NOMO-1 treated with dmso at 0.1 percent for 144 hours (cell line): ENCODE measurements around the gene MRPS10.
"Not testable (repeated sequence)": the region's sequence is repeated elsewhere in the genome, so short reads cannot be mapped to it uniquely, and the experiment has no call there.

Source experiments
- DNase-seq: peaks from one replicate; lab custom pipeline; 2025; ENCODE audit not compliant: unreplicated experiment; lab: John Stamatoyannopoulos, UW

Gene MRPS10

DNA sequence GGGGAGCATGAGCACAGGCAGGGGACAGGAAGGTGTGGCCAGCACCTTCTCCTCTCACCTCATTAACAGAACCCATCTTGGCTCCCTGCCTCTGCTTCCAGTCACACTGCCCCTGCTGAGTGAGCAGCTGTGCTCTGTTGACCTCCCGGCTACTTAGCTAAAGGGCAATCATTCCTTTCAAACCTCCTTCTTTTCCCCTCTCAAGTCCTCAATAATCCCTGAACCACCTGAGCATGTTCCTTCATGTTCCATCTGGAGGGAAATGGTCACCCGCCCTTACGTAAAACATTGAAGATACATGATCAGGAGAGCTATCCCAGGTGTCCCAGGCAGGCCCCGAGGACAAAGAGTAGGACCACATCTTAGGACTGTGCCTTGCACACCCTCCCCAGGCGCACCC lies 21.7 kb upstream of the MRPS10 start:
- no peak for DNase-seq

DNA sequence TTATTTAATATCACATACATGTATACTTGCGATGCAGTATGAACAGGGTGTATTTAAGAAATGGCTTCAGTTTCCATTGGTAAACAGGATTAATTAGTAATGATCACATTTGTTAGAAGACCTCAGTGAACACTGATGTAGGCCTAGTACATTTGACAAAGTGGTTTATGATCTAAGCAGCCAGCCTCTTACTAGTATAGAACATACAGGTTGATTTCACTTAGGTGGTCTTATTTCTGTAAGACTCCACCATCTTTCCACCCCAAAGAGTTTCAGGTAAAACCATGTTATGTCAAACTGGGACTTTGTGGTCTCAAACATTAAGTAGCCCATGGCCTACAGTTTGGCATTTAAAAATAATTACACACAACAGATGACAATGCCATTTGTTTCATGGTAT lies 20.2 kb upstream of the MRPS10 start:
- no peak for DNase-seq

DNA sequence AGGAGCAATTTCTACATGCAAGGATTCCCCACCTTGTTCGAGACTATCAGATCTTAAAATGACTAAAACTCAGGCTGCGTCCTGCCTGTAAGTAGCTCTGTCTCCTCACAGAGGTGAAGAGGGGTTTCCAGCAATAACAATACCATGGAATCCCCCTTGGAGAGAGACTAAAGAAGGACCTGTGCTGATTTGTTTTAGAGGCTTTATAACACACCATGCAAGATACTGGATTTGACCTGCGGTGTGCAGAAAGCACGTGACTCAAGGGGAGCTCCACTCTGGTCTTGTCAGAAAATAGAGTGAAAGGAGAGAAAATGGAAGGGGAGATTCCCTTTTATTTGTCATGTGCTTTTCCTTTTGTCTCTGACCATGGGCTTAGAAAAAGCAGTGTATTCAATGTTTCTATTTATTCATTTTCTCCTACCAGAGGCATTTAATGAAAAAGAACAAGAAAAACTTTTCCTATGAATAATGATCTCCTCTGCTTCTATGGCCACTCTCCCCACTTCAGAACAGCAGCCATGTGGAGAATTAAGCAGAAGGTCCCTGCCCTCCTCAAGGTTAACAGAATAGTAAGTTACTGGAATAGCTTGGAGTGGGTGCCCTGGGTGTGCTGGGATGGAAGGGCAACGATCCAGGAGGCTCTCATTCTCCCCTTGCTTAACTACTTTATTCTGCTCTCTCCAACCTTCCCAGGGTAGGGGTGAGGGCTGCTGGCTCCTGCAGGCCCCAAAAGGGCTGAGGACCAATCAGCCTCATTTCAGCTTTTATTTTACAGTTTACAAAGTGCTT lies 19.2 kb upstream of the MRPS10 start:
- no peak for DNase-seq

DNA sequence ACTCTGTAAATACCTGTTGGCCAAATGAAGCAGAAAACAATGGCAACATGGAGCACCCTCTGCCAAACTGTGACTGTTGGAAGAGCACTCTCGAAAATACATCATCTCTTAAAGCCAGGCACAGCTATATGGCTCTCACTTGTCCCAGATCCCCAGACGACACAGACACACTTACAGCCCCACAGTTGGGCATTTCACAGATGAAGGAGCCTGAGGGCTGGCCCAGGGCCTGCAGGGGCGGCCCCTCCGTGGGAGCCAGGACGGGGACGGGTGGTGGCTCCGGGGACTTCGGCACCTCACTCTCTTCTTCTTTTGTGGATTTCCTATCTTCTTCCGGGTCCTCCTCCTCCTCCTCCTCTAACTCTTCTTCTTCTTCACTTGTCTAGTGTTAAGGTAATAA lies 18.4 kb upstream of the MRPS10 start:
- no peak for DNase-seq

DNA sequence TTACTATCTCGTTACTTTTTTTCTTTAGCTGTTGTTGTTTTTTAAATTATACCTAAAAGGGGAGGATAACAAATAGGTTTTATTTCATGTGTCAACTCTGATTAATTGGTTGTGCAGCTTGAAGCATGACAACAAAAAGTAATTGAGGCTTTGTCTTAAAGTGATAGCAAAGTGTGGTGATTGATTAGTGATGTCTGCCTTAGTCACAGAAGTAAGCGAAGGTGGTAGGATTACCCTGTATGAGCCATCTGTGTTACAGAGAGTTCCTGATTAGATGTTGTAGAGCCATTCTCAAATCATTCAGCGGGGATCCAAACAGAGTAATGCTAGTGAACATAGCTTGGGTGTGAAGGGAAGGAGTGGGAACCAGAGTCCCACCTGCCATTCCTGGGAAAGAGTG lies 14.4 kb upstream of the MRPS10 start:
- no peak for DNase-seq

DNA sequence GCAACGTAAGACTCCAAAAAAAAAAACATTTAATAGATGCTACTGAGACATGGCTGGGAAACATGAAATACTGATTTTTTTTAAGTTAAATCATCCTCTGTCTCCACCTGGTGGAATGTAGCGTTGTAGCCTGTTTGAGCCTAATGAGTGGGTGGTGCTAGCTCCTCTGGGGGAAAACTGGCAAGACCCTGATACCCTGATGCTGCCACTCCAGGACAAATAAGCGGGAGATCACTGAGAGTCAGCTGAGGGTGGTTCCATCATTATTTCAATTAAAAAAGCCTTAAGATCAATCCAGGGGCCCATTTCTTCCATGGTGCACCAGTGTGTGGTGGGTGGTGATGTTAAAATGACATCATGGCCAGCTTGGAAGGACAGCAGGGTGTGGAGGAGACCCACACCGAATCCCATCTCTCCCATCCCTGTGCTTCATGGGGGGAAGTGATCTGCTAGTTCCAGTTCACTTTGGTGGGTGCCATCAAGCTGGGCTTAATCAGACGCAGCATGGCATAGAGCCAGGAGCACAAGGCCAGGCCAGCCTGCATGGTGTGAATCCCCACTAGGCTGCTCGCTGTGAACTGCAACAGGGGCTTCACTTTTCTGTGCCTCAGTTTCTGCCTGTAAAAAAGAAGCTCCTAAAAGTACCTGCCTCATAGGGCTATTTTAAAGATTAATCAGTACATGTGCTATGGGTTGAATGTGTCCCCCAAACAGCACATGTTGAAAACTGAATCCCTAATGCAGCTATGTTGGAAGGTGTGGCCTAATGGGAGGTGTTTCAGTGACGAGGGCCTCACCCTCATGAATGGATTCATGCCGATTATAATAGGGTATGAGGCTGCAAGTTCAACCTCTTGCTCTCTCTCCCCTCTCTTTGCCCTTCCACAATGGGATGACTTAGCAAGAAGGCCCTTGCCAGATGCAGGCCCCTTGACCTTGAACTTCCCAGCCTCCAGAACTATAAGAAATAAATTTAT lies 13.0 kb upstream of the MRPS10 start:
- DNase-seq = no peak

DNA sequence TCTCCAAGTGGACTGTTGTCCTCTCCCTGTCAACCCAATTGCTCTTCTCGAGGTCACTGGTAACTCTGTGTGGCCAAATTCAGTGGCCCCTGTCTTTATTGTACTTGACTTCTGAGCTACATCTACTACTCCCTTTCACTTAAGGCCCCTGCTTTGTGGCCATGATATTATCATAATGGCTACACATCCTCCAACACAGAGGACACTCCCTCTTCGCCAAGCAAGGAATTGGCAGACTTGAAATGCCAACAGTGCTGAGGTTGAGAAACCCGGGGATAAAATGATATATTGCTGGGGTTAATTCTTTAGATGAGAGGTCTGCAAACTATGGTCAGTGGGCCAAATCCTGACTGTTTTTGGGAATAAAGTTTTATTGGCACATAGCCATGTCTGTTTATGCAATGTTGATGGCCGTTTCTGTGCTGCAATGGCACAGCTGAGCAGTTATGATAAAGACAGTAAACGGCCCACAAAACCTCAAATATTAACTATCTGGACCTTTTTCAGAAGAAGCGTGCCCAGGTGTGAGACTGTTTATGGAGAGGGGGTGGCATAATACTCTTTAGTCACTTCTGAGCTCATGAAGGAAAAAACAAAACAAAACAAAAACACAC lies 12.0 kb upstream of the MRPS10 start:
- DNase-seq = no peak

DNA sequence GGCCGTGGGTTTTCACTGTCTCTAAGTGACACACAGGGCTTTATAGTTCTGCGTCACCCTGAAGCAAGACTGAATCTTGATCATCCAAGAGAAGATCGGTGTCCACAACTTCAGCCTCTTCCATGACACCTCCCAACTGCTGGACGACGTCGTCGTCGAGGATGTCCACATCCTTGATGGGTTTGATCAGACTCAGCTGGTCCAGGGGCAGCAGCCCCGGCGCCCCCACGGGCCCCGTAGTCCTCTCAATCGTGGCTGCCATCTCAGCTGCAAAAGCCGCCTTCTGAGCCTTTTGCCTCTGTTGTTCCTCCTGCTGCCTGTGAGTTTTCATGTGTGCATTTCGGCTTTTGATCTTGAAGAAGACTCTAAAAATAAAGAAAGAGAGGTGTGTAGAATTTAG lies 10.6 kb upstream of the MRPS10 start:
- DNase-seq = no peak

DNA sequence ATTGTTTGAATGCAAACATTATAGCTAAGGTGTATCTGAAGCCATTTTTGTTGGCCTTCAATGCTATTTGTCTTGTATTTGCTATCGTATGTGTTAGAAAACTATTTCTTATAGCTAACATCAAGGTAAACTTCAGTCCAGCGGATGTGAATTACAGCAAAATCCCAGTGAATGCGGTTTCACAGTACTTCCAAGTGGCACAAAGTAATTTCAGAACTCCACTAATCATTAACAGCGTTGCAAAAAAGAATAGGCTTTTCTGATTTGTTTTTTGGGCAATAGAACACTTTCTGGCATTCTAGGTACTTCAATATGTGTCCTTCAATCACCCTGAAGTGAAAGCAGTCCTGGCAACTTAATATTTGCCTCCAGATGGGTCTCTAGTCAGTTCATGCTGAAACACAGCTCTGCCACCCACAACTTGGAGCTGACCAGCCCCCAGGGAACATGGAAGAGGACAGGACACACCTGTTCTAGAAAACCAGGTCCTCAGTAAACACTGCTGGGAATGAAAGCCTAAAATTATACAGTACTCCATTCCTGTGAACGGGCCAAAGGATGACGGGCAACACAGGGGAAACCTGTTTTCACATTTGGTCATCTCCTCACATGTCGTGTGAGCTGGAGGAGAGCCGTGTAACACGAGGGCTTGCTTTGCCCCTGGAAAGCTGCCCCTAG lies 9.7 kb upstream of the MRPS10 start:
- no peak for DNase-seq

DNA sequence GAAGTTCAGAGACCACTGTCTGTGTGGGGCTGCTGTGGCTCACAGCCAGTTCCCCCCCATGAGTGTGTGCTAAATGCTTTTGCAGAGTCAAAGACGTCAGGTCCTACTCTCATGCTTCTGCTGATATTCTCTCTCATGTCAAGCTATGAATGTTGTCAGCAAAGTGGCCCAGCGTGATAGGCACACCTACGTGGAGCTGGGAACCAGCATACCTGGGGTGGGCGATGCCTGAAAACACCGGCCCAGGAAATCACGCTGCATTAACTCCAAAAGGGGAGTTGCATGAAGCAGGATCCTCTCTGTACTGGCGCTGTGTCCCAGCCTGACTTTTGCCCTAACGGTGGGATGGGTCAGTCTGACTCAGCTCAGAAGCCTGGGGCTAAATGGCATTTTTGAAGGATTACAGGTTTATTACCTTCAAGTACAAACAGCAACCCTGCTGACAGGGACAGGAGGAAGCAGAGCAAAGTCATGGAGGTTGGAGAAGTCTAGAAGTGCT lies 9.0 kb upstream of the MRPS10 start:
- no peak for DNase-seq

DNA sequence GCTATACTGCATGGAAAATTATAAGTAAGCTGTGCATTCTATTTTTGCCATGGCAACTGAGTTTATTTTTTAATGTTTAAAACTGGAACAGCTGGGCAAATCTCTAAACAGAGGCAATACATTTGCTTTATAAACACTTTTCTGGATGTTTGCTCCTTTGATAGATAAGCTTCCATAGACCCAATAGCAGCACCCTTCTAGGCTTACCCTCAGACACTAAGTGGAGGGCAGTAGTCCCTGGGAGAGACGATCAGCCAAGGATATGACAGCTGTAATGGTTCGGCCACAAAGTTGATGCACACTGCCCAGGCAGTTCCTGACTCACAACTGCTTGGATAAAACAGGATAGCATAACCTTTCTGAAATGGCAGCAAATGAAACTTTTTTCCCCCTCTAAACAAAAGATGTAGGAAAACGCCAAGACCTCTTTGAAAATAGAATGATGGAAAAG lies 8.5 kb upstream of the MRPS10 start:
- no peak for DNase-seq

DNA sequence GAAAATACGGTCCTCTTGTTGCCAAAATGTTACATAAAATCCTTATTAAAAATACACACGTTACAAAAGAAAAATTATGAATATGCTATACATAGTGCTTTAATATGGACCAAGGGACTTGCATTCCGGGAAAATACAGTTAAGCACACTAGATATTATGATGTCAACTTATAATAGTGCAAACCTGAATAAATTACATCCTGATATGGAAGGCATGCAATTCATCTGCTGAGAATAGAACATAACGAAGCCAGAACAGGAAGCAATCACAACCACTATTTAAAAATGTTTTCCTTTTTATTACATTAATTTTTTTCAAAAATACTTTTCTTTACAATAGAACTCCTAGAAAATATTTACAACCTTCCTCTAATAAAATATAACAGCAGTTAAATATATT lies 7.8 kb upstream of the MRPS10 start:
- no peak for DNase-seq

DNA sequence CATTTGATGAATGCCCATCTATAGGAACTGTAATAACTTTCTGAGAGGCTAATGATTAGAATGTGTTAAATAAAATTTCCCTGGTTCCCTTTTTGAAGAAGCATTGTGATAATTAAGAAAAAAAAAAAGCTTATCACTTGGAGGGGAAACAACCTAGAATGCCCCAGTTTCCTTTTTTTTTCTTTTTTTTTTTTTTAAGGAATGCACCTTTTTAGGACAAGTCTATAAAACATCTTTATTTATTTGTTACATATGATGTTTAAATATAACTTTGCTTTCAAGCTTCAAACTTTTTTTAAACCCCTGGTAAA lies 7.3 kb upstream of the MRPS10 start:
- no peak for DNase-seq

DNA sequence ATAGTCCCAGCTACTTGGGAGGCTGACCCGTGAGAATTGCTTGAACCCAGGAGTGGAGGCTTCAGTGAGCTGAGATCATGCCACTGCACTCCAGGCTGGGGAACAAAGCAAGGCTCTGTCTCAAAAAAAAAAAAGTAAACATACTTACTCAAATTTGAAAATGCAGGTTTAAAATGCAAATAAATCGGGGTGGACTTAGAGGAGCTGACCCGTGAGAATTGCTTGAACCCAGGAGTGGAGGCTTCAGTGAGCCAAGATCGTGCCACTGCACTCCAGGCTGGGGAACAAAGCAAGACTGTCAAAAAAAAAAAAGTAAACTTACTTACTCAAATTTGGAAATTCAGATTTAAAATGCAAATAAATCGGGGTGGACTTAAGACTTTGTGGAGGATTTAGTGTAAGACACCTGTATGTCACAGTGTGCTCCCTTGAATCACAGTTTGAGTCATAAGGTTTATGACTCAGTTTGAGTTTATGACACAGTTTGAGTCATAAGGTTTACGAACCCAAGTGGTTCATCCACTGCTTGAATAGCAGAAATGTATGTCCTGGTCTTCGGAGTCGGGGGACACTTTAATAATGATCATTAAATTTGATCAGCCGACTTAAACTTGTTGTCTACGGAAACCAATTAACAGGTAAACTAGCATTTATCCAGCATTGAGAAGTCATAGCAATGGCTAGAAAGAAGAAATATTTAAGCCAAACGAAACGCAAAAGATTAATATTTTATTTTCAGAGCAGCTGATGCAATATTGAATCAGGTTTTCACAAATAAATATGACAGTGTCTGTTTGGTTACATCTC lies 6.8 kb upstream of the MRPS10 start:
- no peak for DNase-seq

DNA sequence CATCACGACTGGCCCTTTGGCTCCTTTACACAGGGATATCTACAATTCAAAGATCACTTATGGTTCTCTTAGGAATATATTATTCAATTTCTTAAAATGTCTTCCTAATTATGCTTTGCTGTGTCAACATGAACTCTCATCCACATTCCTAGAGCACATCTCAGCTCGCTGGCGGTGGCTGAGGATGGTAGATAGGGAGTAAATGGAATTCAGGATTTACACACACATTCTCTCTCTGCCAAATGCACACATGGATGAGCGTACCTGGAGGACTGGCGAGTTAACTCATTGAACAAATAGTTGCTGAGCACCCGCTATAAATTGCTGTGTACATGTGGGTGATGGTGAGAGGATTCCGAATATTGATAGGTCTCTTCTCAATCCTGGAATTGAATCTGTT lies 4.8 kb upstream of the MRPS10 start:
- no peak for DNase-seq

DNA sequence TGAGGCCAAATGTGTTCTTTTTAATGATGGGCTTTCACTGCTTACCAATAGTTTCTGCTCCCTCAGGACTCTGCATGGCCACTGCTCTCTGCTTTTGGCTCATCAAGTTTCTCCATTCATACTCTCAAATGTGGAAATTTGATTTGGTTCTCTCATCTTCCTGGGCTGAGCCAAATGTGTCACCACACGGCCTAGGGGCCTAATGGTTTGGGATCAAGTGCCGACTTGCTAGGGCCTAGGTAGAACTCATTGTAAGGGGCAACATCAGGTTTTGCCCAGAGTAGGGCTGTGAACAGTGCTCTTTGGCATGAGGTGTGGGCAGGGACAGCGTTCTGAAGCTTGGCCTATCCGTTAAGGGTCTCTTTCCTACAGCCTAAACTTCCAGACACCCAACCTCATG lies 3.9 kb upstream of the MRPS10 start:
- no peak for DNase-seq

DNA sequence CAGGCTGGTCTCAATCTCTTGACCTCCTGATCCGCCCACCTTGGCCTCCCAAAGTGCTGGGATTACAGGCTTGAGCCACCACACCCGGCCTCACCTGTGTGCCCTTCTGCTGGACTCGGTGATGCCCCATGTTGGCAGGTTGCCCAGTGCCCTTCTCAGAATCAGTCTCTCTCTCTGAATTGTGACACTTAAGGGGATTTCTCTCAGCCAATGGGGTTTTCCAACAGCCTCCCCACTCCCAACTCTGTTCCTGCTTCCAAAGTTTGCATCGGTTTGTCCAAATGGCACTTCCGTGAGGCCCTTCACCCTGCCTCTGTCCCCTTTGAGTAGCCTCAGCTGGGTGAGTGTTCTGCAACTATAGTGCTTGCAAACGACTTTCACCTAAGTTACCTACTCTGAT lies 3.1 kb upstream of the MRPS10 start:
- no peak for DNase-seq

DNA sequence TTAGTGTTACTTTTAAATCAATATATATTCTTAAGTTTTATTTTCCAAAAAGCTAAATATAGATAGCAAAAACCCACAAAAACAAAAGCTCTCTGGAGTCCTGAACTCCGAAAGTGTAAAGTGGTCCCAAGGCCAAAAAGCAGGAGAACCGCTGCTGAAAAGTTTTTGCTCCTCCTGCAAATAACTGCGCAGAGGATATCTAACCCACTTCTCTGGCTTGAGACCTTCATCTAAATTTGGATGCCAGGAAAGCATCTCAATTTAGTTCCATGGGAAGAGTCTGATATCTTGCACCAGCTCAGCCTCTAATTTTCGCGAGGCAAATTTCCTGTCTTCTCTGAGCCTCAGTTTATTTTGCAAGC lies 523 bp downstream of the MRPS10 start:
- DNase-seq = no peak

DNA sequence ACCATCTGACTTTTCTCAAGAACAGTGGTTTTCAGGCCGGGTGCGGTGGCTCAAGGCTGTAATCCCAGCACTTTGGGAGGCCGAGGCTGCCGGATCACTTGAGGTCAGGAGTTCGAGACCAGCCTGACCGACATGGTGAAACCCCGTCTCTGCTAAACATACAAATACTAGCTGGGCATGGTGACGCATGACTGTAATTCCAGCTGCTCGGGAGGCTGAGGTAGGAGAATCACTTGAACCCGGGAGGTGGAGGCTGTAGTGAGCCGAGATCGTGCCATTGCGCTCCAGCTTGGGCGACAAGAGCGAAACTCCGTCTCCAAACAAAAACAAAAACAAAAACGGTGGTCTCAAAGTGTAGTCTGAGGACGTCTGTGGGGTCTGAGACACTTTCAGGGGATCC lies 1.2 kb downstream of the MRPS10 start:
- DNase-seq = not testable (repeated sequence)

DNA sequence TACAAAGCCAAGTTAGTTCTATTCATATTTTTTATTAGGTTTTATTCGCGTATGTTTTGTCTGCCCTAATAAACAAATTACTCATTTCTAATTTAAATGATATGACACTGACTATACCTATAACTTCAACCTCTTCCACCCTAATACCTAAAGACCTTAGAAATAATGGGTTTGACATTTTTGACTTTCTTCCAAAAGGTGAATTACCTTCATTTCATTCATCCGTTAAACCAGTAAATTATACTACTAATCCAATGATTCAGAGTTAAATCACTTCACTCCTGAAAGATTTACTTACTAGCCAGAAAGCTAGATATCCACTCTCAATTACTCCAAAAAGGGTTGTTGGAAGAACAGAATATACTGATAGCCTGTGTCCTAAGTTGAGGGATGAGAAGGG lies 5.2 kb downstream of the MRPS10 start:
- no peak for DNase-seq
